Thymus (tissue), 11 donors: ENCODE results near the gene ROPN1L. TPM values are rescaled to one million over a fixed set of nuclear protein-coding genes. Genes with fewer than 3 reads are reported as not detected.

Experiments used
- DNase-seq, 9 donors: peaks; one replicate each; pipeline ENCODE4 v3.0.0-alpha.2; 2013; ENCODE audit warnings: low spot score in 9 of 9, low read depth in 6 of 9, missing footprints in 1 of 9
- H3K27ac ChIP-seq, 2 donors: one replicate each; pipeline ENCODE4 v1.5.1; 2013; ENCODE audit warnings: control low read depth in 1 of 2, low read depth in 1 of 2, low read length in 1 of 2, mild to moderate bottlenecking in 1 of 2, moderate library complexity in 1 of 2
- H3K27me3 ChIP-seq, 2 donors: one replicate each; pipeline ENCODE4 v1.5.1; 2013; ENCODE audit warnings: low read length in 1 of 2; ENCODE audit not compliant: control insufficient read depth in 2 of 2, insufficient read depth in 1 of 2
- H3K36me3 ChIP-seq, 2 donors: one replicate each; pipeline ENCODE4 v1.5.1; 2013; ENCODE audit warnings: low read length in 1 of 2, mild to moderate bottlenecking in 1 of 2, moderate library complexity in 1 of 2; ENCODE audit not compliant: control insufficient read depth in 2 of 2, insufficient read depth in 2 of 2
- H3K4me1 ChIP-seq, 2 donors: one replicate each; pipeline ENCODE4 v1.5.1; 2013; ENCODE audit warnings: low read length in 2 of 2; ENCODE audit not compliant: control insufficient read depth in 2 of 2, insufficient read depth in 2 of 2
- H3K4me3 ChIP-seq, 2 donors: one replicate each; pipeline ENCODE4 v1.5.1; 2013; ENCODE audit warnings: low read length in 2 of 2, control low read depth in 1 of 2, mild to moderate bottlenecking in 1 of 2
- H3K9me3 ChIP-seq, 2 donors: one replicate each; pipeline ENCODE4 v1.5.1; 2013; ENCODE audit warnings: low read length in 1 of 2, mild to moderate bottlenecking in 1 of 2; ENCODE audit not compliant: control insufficient read depth in 2 of 2, insufficient read depth in 1 of 2
- WGBS: extraction: QIAGEN DNeasy Blood & Tissue Kit; methylation state at CpG from one replicate; pipeline ENCODE4 v1.1.7; 2013; 5-methylcytosine and 5-hydroxymethylcytosine counted together
- polyA plus RNA-seq: library from polyadenylated mRNA; stranded (reverse); fragments of 200-250 nt; gene quantifications from one replicate; pipeline ENCODE4 v1.2.3, GENCODE V29; 2013
- total RNA-seq: library from RNA; stranded (reverse); fragments of 120-200 nt; gene quantifications from one replicate; pipeline ENCODE4 v1.2.4, GENCODE V29; 2013
- donor health status: healthy.

Gene ROPN1L
- total and polyA plus RNA-seq, 2 donors: 0.42 to 0.68 TPM

DNA sequence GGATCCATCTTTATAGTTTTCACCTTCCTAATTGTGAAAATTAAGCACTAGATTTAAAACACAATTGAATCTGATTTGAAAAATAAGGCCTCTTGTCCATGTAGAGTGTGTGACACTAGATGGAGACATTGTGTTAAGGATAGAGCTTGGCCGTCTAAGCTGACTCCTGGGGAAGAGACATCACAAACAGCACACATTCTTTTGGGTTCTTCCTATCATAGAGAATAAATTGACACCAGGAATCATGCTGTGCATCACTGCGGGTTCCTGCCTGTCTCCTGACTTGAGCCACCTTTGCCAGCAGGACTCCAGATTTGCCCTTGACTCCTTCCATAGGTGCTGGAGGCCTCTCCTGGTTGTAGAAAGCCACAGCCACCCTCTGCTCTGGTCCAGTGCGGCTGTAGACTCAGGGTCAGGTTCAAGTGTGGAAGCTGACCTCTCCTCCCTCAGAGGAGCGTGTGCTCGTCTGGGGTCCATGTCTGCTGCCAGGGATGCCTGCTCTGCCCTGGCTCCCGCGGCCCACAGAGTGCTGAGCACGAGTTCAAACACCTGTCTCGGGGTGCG, 11.2 kb downstream of the ROPN1L start:
- Histone ChIP-seq H3K9me3 (no peaks in the 10 kb centered on the region), H3K4me1 (no peaks in the 10 kb centered on the region), H3K27ac (no peak overlapping the region), H3K4me3 (no peak overlapping the region), H3K36me3 (no peaks in the 10 kb centered on the region), H3K27me3 (no peaks in the 10 kb centered on the region)
- DNase-seq: peak in 8 of 9 donors; percentile 25 to 71 (median 32)
- 81% methylated on average over 10 of the region's 10 CpGs for WGBS

DNA sequence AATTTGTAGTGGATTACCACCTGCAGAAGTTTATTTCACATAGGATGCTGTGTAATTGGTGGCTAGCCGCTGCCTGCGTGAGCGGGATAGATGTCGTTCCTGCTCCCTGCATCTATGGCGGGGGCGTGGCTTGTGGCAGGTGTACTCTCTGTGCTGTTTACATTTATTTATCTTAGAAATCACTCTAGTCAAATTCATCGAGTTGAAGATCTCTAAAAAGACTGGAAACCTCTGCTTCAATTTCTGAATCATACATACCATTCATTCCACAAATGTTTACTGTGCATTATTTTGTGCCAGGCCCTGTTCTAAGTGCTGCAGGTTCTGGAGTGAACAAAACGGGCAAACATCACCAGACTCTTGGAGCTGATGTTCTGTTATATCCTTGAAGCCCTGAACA, 11.9 kb downstream of the ROPN1L start:
- H3K27ac ChIP-seq: no peak overlapping the region
- WGBS: 93% methylated on average over 8 of the region's 8 CpGs
- H3K27me3 ChIP-seq: no peaks in the 10 kb centered on the region
- no peaks in the 10 kb centered on the region for H3K9me3 ChIP-seq
- H3K4me3 ChIP-seq: no peak overlapping the region
- no peaks in the 10 kb centered on the region for H3K36me3 ChIP-seq
- no peaks in the 10 kb centered on the region for H3K4me1 ChIP-seq
- DNase-seq: no peak

DNA sequence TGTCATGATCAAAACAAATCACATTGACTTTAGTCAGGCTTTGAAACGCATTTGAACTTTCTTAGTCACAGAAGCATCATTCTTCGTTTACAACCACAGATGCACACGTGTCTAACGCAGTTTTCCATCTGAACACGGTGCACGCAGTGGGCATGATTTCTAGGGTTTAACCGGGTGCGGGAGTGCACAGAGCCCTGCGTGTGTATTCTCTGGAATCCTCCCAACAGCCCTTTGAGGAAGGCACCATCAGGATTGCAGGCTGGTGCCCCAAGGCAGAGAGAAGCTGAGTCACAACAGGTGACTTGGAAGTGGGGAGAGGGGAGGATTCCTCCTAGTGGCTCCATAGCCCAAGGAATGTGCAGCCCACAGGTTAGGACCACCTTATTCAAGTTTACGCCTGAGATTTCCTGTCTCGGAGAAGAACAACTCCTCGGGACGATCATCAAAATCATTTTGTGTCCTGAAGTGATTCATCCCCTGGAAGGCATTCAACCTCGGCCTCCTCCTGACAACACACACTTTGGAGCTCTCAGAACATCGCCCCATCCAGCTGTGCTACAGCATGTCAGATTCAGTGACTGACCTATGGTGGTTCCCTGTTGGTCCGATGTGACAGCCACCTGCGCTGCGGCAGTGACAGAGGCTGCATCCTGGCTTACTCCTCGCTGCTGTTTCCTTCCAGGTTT, 13.1 kb downstream of the ROPN1L start:
- no peak overlapping the region for H3K27ac ChIP-seq
- no peak overlapping the region for H3K4me3 ChIP-seq
- no peak for DNase-seq
- WGBS: 94% methylated on average over 19 of the region's 19 CpGs
- no peaks in the 10 kb centered on the region for H3K36me3 ChIP-seq
- H3K27me3 ChIP-seq: no peaks in the 10 kb centered on the region
- no peaks in the 10 kb centered on the region for H3K4me1 ChIP-seq
- no peaks in the 10 kb centered on the region for H3K9me3 ChIP-seq

DNA sequence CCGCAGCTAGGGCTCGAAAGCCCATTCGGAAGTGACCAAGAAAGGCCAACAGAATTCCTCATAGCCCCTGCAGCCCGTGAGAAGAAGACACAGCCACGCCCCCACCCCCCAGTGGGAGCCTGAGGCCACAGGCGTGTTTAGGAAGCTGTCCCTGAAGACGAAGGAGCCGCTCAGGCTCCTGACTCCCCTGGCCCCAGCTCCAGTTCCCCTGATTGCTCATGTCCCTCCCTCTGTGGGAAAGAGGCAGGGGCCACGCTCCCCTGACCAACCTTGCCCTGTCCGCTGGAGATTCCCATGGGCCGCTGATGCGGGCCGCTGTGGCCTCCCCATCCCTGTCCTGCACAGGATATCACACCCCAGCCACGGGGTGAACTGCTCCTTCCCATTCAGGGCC, 13.6 kb downstream of the ROPN1L start:
- H3K4me1 ChIP-seq: no peaks in the 10 kb centered on the region

DNA sequence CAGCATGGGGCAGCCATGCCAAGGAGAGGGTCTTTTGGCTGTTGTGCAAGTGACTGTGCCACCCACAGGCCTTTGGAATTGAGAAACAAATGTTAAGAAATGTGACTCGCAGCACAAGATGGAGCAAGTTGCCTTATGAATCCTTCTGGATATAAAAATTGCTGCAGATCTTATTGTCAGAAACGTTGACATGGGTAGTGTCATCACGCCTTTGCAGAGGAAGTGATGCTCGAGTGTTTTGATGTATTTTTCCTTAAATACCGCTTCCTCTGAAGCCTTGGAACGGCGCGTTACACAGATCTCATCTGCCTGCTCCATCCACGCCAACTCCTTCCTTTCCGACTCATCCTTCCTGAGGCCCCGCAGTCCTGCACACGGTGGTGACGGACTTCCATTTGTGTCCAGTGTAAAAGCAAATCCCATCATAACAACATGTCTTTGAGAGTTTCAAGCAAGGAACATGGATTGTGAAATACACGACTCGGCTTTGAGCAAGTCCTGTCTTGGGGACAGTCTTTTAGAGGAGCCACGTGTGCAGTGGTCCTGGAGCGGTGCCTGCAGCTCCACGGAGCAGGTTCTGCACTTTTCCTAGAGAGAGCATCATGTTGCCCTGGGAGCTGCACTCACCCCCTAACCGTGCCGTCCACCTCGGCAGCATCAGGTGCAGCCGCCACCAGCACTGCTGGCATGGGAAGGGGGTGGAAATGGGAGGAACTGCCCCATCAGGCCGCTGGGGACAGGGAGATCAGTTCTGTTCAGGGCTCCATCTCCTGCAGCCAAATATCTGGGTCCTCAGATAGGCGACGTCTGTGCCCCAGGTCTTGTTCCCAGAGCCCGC, 15.1 kb downstream of the ROPN1L start:
- H3K4me3 ChIP-seq: no peak overlapping the region
- H3K27ac ChIP-seq: no peak overlapping the region
- no peaks in the 10 kb centered on the region for H3K36me3 ChIP-seq
- no peaks in the 10 kb centered on the region for H3K27me3 ChIP-seq
- no peaks in the 10 kb centered on the region for H3K4me1 ChIP-seq
- DNase-seq: no peak
- no peaks in the 10 kb centered on the region for H3K9me3 ChIP-seq
- 87% methylated on average over 26 of the region's 26 CpGs for WGBS

More for the DNA sequence above, 13.6 kb downstream of the ROPN1L start:
- H3K27me3 ChIP-seq: no peaks in the 10 kb centered on the region
- H3K4me3 ChIP-seq: no peak overlapping the region
- no peaks in the 10 kb centered on the region for H3K9me3 ChIP-seq
- WGBS: 96% methylated on average over 14 of the region's 14 CpGs
- DNase-seq: no peak
- no peaks in the 10 kb centered on the region for H3K36me3 ChIP-seq
- no peak overlapping the region for H3K27ac ChIP-seq

DNA sequence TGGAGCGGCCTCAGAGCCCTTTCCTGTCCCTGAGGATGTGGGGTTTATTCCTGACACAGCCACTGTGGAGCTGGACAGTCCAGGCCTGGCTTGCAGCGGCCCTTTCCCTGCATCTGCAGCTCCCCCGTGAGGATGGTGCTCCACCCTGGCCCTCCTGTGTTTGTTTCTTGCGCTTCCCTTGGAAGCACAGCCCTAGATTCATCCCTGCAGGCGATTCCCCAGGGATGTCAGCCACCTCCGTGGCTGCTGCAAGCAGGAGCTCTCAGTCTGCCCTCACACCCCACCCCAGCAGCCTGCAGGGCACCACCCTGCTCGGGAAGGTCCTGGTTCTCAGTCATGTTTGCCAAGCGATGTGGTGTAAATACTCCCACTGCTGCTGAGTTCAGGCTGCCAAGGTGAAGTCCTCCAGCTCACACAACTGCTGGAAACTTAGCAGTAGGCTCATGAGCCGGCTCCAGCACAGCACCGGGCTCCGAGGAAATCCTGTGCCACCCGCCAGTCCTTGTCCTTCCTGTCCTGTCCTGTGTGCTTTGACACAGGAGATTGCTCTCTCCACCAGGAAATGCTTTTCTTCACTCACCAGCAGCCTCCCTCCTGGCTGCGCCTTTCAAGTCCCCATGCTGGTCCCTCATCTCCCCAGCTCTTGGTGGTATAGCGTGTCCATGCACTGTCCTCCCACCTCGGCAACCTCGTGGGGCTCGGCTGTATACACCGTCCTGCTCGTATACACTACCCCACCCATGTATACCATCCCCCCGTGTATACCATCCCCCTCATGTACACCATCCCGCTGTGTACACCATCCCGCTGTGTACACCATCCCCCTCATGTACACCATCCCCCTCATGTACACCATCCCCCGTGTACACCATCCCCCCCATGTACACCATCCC, 16.2 kb downstream of the ROPN1L start:
- no peak for DNase-seq
- Histone ChIP-seq H3K9me3 (no peaks in the 10 kb centered on the region), H3K4me3 (no peak overlapping the region), H3K27me3 (no peaks in the 10 kb centered on the region), H3K4me1 (no peaks in the 10 kb centered on the region), H3K36me3 (no peaks in the 10 kb centered on the region), H3K27ac (no peak overlapping the region)
- 96% methylated on average over 23 of the region's 23 CpGs for WGBS

DNA sequence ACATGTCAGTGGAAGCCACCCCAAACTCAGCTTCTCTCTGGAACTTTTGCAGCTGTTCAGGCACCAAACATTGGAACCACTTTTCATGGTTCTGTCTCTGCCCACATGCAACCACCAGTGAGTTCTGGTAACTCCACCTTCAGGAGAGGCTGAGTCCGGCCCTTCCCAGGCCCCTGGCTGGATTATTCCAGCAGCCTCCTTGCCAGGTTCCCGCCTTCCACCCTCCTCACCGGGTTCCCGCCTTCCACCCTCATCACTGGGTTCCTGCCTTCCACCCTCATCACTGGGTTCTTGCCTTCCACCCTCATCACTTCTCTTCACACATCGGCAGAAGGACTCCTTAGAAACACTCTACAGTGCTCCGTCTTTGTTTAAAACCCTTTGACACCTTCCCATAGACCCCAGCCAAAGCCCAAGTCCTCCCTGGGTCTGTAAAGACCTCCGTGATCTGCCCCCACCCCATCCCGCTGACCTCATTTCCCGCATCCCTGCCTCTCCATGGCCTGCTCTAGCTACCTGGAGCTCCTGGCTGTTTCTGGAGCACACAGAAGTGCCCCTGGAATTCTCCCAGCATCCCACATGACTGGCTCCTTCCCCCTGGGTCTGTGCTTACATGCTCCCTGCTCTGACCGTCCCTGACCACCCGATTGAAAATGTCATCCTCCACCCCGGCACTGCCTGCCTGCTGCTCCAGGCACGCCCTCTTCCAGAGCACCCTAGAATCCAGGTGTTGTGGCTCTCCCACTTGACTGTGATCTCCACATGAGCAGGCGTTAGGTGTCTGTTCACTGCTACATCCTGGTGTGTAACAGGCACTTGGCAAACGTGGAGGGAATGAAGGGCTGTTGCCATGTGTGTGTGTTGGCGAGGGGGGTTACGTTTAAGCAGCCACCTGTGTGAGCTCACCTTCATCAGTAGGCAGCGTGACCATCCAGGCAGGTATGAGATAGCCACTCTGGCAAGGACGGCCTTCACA, 17.7 kb downstream of the ROPN1L start:
- H3K9me3 ChIP-seq: no peaks in the 10 kb centered on the region
- H3K4me1 ChIP-seq: no peaks in the 10 kb centered on the region
- no peak overlapping the region for H3K27ac ChIP-seq
- no peak for DNase-seq
- 91% methylated on average over 19 of the region's 19 CpGs for WGBS
- no peaks in the 10 kb centered on the region for H3K36me3 ChIP-seq
- no peaks in the 10 kb centered on the region for H3K27me3 ChIP-seq
- H3K4me3 ChIP-seq: no peak overlapping the region

DNA sequence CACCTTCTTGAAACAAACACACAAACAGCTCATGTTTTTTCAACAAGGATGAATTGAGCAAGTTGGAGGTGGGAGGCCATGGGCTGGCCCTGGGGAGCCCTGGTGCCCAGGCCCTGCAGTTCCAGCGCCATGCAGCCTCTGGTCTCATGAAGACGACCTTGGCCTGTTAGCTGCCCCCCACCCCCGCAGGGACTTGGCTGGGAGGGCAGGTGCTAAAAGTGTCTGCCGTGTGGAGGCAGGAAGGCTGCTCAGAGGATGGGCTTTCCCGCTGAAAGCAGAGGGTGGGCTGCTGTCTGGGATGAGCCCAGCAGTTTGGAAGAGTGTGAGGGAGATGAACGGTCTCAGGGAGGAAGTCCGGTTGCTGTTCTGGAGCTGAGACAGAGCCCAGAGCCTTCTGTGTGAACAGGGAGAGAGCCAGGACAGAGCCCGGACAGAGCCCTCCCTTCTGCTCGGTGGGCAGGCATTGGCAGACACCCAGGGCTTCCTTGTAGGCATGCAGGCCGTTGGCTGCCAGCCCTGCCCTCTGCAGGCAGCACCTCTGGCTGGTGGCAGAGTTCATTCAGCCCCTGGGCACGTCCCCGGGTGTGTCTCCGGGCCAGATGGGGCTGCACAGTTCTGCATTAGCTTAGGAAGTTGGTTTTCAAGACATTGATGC, 18.7 kb downstream of the ROPN1L start:
- 75% methylated on average over 13 of the region's 13 CpGs for whole genome bisulfite sequencing
- Histone ChIP-seq H3K27ac (no peak overlapping the region), H3K4me3 (no peak overlapping the region), H3K36me3 (no peaks in the 10 kb centered on the region), H3K9me3 (no peaks in the 10 kb centered on the region), H3K27me3 (no peaks in the 10 kb centered on the region), H3K4me1 (no peaks in the 10 kb centered on the region)
- DNase-seq: no peak
